Fibroblast of gingiva (primary cell): ENCODE results near the gene BICRAL.
"Not testable (repeated sequence)": the region's sequence is repeated elsewhere in the genome, so short reads cannot be mapped to it uniquely, and the experiment has no call there.

Experiments
- DNase-seq: peaks from one replicate; pipeline ENCODE4 v3.0.0-alpha.2; 2011; ENCODE audit warnings: low read depth

BICRAL gene

DNA sequence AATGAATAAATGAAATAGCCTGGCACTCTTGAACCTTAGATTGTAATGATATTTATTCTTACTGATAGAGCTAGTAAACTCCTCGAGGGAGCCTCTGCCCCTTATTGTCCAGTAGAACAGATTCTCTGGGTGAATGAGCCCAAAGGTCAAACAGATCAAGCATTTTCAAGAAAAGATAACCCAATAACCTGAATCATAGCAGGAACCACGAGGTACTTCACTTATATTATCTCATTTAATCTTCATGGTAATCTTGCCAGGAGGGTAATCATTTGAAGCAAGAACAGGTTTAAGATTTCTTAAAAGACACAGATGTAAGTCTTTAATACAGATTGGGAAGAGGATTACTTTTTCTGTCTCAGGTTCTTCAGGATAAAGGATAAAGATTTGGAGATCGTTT is 18.9 kb upstream of the BICRAL start:
- no peak for DNase-seq

DNA sequence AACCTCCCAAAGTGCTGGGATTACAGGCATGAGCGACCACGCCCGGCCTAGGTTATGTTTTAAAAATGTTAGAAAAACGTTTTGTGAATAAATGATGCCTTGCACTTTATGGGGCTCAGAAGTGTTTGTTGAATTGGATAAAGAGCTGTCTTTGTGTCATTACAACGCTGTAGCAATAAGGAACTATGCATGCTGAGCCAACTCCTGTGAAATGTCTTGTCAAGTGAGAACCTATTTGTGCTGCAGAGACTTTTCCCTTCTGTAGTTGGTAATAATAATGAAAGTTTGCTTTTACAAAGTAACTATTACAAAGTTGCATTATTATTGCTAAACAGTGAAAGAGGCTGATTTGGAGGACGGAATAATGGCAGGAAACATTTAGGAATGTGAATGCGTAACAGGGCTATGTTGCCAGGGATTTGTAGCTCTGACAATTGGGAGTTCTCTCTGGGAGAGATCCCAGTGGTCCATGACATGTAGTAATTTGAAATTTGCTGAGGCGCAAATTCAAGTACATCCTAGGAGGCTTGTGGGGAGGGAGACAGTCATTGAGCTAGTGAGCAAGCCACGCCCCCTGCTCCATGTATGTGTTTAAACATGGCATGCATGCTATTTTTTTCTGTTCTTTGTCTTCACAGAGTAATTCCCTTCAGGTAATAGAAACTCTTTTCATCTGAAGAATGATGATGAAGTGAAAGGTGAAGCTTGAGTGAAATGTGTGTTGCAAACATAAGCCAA is 16.8 kb upstream of the BICRAL start:
- peak; percentile 6 for DNase-seq

DNA sequence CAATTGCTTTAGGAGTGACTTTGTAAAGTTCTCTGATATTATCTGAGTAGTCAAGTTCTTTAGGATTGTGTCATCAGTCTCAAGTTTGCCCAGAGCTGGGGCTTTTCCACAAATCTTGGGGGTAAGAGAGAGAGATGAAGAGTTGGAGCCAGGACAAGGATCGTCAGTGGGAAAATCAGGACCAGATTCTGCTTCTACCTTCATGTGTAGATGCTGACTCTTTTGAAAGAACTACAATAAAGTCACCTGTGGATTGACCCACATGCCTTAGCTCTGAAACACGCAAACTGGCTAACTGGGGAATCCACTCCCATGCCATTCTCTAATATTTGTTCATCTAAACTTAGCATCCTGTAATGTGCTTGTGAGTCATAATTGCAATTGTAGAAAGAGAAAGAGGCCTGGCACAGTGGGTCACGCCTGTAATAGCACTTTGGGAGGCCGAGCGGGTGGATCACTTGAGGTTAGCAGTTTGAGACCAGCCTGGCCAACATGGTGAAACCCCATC is 15.6 kb upstream of the BICRAL start:
- DNase-seq = peak; percentile 62

DNA sequence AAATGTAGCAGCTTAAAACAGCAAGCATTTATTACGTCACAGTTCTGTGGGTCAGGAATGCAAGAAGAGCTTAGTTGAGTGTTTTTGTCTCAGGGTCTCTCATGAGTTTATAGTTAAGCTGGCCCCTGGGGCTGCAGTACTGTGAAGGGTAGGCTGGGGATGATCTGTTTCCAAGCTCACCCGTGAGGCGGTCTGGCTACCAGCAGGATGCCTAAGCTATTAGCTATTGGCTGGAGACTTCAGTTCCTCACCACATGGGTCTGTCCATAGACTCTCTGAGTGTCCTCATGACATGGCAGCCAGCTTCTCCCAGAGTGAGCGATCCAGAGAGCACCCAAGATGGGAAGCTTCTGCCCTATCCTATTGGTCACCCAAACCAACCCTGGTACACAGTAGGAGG is 12.8 kb upstream of the BICRAL start:
- DNase-seq = no peak

DNA sequence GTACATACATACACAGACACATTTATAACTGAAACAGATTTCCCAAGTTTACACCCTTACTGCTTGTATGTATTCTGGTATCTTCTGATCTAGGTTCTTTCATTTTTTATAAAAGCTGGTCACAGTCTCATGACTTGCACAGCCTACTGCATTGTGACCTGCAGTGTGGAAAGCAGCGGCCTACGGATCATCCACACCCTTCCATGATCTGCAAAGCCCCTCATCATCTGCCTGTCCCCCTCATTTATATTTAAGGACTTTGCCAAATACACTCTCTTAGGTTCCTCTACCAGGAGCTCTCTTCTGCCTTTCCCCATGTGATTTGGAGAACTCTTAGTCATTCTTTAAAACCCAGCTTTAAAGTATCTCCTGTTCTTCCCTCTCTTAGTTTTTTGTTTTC is 12.0 kb upstream of the BICRAL start:
- no peak for DNase-seq

DNA sequence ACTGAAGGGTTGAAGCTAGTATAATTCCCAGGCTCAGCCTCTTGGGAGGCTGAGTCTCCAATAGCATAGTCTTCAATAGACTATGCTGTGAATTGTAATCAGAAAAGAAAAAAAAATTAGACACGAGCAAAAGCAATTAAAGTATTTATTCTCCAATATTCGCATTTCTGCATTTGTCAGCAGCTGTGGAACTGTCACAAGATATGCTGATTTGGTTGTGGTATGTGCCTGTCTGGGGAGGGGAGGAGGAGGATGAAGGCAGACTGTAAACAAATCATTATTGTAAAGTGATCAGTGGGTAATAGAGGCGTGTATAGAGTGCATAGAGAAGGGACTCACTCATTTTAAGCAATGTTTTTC is 10.1 kb upstream of the BICRAL start:
- no peak for DNase-seq

DNA sequence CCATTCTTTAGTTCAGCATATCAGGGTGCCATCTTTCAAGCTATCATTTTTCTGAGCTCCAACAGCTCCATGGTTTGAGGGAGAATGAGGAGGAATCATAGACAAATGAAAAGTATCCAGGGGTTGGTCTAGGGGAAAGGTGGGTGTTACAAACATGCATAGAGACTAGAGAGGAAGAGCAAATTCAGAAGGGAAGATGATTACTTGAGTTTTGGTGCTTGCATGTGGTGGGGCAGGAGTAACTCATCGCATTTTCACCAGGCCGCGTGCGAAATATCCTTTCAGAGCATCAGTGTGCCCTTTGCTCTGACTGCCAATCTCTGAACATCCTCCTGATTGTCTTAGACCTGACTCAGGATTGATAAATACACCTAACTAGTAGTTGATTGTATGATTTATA is 7.7 kb upstream of the BICRAL start:
- no peak for DNase-seq

DNA sequence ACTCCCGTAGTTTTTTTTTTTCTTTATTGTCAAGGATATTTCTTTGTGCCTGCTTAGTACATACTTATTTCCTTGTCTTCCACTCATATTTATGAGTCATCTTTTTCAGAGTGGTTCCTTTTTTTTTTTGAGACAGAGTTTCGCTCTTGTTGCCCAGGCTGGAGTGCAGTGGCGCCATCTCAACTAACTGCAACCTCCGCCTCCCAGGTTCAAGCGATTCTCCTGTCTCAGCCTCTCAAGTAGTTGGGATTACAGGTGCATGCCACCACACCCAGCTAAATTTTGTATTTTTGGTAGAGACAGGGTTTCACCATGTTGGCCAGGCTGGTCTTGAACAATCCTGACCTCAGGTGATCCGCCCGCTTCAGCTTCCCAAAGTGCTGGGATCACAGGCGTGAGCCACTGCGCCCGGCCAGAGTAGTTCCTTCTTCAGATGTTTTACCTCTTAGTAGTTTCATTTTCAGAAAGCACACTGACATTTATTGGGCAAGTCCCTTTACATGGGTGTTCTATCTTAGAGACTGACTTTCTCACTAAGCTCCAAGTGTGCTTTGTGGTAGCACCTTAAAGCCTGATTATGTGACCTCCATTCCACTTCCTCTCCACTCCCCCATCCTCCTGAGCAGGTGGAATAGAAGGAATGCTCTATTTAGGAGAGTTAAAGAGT is 6.9 kb upstream of the BICRAL start:
- not testable (repeated sequence) for DNase-seq

DNA sequence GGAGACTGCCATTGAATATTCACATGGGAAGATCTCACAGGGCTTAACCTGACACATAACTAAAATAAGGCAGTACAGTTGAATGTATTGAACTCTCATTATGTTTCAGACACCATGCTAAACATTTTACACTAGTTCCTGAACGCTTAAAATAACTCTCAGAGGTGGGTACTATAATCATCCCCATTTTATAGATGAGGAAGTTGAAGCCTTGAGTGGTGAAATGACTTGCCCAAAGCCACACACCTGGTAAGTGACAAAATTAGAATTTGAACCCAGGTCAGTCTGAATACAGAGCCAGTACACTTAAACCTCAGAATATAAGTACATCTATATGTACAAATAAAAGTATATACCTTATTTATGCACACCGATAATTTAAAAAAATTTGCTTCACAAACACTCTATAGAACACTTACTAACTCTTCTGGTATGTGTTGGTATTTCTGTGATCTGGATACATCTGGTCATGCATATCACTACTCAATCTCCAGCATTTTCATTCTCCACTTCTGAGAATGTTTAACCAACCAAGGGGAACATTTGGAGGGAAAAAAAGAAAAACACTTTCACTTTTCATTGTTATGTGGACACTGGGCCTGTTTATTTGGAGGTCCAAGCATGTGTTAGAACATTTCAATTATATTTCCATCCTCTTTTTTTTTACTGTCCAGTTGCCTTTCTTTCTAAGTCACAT is 4.6 kb upstream of the BICRAL start:
- DNase-seq = peak; percentile 36

DNA sequence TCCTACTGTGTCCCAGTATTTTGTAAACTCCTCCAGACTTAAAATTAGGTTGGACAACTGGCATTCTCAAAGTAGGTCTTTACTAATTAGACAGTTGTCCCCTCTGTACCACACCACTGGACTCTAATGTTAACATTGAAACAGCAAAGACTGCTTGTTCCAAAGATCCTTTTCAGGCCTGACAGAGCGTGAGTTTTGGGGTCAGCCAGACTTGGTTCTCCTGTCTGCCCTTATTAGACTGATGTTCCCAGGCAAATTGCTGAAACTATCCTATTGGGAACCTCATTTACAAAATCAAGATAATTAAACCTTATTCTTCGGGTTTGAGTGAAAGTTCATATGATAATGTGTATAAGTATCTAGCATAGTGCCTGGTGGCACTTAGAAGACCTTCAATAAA is 3.7 kb upstream of the BICRAL start:
- DNase-seq = no peak

DNA sequence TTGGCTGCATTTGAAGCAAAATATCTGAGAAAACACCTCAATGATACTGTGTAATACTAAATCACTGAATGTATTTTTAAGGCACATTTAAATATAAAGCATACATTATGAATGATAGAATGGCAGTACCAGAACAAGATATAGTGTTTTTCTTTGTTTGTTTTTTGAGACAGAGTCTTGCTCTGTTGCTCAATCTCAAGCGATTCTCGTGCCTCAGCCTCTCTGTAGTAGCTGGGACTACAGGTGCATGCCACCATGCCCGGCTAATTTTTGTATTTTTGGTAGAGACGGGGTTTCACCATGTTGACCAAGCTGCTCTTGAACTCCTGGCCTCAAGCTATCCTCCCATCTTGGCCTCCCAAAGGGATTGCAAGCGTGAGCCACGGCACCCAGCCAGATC is 2.3 kb upstream of the BICRAL start:
- no peak for DNase-seq

DNA sequence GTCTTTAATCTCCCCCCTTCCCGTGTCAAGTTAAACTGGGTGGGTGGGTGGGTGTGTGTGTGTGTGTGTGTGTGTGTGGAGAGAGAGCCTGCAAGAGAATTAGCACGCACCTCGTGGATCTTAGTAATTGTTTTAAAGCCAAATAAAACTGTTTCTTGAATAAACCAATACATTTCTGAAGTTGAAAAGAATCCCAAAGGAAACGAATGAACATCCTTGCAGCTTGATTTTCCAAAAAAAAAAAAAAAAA is 381 bp upstream of the BICRAL start:
- DNase-seq = peak; percentile 28

DNA sequence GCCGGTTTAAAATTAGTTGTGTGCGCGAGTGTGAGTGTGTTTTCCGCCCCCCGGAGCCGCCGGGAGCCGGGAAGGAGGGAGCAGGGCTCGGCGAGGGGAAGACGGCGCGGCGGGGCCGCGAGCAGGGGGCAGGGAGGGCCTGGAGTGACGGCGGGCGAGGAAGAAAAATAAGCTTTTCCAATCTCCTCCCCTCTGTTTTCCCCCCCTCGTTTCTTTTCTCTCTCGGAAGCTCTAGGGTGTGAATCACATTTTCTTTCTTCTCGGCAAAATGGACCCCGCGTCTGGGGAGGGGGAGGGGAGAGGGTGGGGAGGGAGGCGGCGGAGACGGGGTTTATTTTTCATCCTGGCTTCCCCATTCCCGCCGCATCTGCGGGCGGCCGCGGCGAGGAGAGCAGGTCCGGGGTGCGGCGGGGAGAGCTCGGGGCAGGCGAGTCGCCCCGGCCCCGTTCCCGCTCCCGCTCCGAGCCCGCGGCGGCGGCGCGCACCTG is 881 bp downstream of the BICRAL start:
- peak; percentile 95 for DNase-seq

DNA sequence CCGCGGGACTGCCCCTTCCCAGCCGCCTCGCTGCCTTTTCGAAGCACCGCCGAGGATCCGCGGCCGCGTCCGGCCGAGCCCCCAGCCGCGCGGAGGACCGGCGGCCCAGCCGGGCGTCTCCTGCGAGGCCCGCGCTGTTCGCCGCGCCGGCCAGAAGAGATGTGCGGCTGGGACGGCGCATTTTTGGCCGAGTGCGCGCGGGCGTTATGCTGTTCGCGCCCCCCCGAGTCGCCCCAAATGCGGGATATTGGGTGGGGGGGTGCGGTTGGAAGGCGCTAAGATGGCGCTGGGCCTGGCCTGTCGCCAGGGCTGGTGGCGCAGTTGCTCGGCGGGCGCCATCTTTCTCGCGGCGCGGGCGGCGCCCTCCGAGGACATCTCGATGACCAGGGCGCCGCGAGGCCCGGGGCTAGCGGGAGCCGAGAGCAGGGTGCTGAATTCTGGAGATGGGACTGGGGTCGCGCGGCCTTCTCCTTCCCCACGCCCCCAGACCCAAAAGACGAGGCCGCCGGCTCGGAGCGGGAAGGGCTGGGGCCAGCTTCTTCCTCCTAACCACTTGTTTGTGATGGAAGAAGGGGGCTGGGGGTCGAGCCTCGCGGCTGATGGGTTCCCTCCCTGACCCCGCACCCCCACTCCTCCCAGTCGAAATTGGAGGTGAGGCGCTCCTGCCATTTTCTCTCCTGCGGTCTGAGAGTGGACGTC is 1.5 kb downstream of the BICRAL start:
- DNase-seq = peak; percentile 72

DNA sequence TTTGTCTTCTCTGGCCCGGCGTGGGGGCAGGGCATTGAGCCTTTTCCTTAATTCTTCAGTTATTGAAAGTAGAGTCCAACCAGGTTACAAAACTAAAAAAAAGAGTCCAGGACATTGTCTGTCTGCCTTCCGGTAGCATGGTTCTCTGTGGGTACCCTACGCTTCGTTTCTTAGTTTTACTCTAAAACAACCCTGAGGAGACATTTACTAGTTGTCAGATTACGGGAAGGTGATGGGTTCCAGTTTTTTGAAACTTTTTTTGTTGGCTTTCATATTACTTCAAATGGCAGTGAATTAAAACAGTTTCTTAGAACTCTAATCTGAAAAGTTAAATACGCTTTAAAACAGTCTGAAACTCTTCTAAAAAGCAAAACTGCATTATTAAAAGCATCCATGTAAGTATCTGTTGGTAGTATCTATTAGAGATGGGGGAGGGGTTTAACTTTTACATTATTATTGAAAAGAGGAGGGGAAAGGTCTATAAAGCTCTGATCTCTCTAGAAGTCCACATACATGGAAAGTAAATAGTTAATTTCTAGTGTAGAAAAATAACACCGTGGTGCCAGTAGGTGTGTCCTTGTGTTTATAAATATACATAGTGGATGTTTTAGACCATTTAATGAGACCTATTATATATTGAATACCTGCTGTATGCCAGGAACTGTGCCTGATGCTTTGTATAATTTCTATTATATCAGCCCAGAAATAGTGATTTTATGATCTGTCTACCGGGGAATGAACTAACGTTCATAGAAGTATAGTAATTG is 2.2 kb downstream of the BICRAL start:
- peak; percentile 6 for DNase-seq

DNA sequence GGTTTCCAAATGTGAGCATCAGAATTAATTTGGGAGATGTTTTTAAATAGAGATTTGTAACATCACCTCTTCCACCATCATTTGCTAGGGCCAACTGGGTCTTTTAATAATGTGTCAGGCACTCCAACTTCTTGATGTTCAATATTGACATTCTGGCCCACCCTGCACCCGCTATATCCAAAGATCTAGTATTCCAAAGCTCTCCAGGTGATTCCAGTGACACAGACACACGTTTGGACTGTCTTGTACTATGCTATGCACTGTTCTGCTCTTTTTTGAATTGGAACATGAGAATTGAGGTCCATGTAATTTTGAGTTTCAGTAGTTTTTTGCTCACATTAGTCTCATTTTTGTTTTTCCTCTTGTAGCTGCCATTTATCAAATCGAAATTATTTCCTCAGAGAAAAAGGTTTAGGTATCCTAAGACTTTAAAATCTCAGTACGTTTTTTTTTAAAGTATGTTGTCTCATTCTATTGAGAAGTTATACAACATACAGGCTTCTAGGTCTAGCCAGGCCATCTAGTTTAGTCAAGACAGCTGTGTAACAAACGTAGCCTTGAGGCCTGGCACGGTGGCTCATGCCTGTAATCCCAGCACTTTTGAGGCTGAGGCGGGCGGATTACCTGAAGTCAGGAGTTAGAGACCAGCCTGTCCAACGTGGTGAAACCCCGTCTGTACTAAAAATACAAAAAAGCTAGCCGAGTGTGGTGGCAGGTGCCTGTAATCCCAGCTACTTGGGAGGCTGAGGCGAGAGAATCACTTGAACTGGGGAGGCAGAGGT is 3.1 kb downstream of the BICRAL start:
- DNase-seq = no peak

DNA sequence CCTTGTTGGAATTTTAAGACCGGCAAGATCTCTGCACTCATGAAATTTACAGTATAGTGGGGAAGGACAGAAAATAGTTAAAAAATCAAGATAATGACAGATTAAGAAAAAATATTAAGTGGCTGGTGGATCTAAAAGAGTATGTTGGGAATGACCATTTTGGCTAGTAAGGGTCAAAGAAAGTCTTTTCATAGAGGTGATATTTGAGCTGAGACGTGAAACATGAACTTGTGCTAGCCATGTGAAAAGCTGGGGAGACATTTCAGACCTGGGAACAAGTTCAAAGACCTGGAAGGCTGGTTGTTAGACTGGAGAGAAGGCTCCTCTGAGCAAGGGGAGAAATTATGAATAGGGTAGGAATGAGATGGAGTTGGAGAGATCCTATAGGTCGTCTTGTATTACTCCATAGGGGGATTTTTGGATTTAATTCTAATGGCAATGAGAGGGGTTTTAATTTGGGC is 4.7 kb downstream of the BICRAL start:
- DNase-seq = no peak

DNA sequence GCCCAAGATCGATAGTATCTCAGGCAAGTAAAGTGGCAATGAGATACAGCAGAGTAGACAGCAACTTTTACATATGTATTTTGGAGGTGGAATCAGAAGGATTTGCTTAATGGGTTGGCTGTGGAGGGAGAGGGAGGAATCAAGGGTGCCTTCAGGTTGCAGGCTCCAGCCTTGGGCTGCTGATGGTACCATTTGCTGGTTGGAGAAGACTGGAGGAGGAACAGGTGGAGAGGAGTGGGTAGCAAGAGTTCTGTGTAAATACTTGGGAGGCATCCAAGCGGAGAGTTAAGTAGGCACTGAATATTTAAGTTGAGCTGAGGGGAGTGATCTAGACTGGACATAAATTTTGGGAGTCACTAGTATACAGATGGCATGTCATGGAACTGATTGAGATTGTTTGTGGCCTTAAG is 5.2 kb downstream of the BICRAL start:
- DNase-seq = no peak

DNA sequence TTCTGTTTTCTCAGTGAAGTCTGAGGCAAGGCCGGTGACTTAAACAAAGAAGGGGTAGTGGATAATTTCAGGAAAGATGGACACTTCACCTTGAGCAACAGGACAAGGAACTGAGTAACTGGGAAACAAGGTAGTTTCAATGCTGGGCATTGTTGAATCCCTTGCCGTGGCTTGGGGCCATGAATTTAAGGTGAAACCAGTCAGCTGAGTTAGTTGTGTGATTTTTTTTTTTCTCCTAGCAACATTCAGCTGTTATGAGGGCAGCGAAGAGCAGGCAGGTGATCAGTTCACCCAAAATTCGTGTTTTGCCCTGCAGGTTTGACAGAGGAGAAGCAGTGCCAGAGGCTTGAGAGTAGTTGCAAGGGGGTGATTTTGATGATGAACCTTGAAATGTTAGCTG is 6.8 kb downstream of the BICRAL start:
- no peak for DNase-seq

DNA sequence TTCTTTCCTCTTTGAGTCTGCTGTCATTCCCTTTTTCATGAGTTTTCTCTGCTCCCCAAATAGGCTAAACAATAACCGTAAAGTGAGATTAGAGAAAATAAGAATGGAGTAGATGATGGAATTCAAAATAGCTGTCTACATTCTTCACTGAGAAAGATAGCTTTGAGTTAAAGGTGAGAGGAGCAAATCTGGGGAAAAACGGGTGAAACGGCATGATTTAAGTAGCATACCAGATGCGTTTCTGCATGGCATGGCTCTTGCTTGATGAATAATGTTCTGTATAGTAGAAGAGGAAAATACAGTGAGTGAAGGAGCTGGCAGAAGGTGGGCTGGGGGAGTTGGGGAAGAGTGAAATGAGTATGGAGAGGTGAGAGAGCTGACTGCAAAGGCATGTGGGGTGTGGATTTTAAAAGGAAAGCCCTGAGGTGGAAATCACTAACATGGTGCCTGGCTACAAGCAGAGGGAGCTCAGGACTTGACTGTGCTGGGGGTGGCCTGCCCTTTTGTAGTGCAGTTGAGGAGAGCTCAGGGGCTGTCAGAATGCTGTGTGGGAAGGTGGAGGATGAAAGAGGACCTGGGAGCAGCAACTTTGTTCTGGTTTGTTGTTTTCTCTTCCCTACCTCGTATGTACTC is 8.8 kb downstream of the BICRAL start:
- DNase-seq = no peak
